Activated B cell treated with CpG ODN at 0.5 μM for 24 hours (primary cell): Measurements from ENCODE around the gene RFNG. TPM values are rescaled to one million over a fixed set of nuclear protein-coding genes. Genes with fewer than 3 reads are reported as not detected.
A peak's percentile ranks its signal among the peaks of the same experiment; 100 is the strongest.

ENCODE experiments used
- ATAC-seq: fragments of 200-7000 bp; cut with Tn5 transposase; one replicate; pipeline ENCODE4 v1.10.0; 2021; ENCODE audit warnings: low read depth, mild to moderate bottlenecking, moderate library complexity
- CTCF ChIA-PET: fragments of 350-600 bp; sonication (Branson Sonifier 250); formaldehyde crosslinking; loops from one replicate; lab custom pipeline; 2021; ENCODE audit warnings: antibody characterized with exemption; lab: Charles Lee
- POLR2A ChIA-PET: fragments of 350-600 bp; sonication (Branson Sonifier 250); formaldehyde crosslinking; loops from one replicate; lab custom pipeline; 2021; ENCODE audit warnings: antibody characterized with exemption; lab: Charles Lee
- DNase-seq: peaks from one replicate; pipeline ENCODE4 v3.0.0; 2022
- H3K27ac Mint-ChIP-seq: one replicate; pipeline ENCODE4 v1.8.0; 2020; ENCODE audit warnings: mixed read lengths
- H3K27me3 Mint-ChIP-seq: one replicate; pipeline ENCODE4 v1.8.0; 2021; ENCODE audit warnings: mixed read lengths
- H3K36me3 Mint-ChIP-seq: one replicate; pipeline ENCODE4 v1.8.0; 2021; ENCODE audit warnings: low read depth, mixed read lengths
- H3K4me1 Mint-ChIP-seq: one replicate; pipeline ENCODE4 v1.8.0; 2021; ENCODE audit warnings: mixed read lengths
- H3K4me3 Mint-ChIP-seq: one replicate; pipeline ENCODE4 v1.8.0; 2020; ENCODE audit warnings: mild to moderate bottlenecking, mixed read lengths
- H3K9me3 Mint-ChIP-seq: one replicate; pipeline ENCODE4 v1.8.0; 2020; ENCODE audit warnings: mixed read lengths
- CTCF ChIP-seq: fragments of 200-600 bp; IDR thresholded peaks from one replicate; pipeline ENCODE4 v1.8.0; 2022; ENCODE audit warnings: antibody characterized with exemption, mild to moderate bottlenecking
- intact Hi-C: fragments of 100-400 bp; cut with micrococcal nuclease; formaldehyde crosslinking; loops from one replicate; pipeline ENCODE4 v1.15.1; 2024
- total RNA-seq: library from RNA; stranded (reverse); gene quantifications from 2 replicates; pipeline ENCODE4 v1.2.3, GENCODE V29; 2022

RFNG gene
- total RNA-seq, 1 donor from 2014 or later: 18.7 TPM

GRCh38 chr17:82031303-82031884 lies 20.2 kb downstream of the RFNG start, which contains the start of gene RAC3:
Gene RAC3, plus strand, starts transcription at chr17:82031678. Its CDS starts 84 bp downstream, at chr17:82031762.
- ChIA-PET POLR2A (interaction anchor here (1.1 kb wide), 1 partner anchor 68 kb away, joined by 4 read pairs; no protein-coding TSS in a partner anchor), CTCF (interaction anchor here (0.9 to 2.3 kb wide), 4 partner anchors 18 to 174 kb away, joined by 3 to 15 read pairs (median 6); no protein-coding TSS in a partner anchor)
- intact Hi-C loops: loop anchor here (1.0 to 10.0 kb wide), 3 partner anchors 8 to 263 kb away; partner anchors contain the start of gene LRRC45
- Mint-ChIP-seq H3K4me1 (peaks cover 19% of the 10 kb centered on the region), H3K9me3 (no peaks in the 10 kb centered on the region), H3K36me3 (peaks cover 7% of the 10 kb centered on the region), H3K27me3 (peaks cover 2% of the 10 kb centered on the region), H3K27ac (no peak within 1 kb of the TSS), H3K4me3 (peak within 1 kb of the TSS; percentile 77)
- TF ChIP-seq CTCF: no peak
- ATAC-seq (peak; percentile 33), DNase-seq (no peak)

- Mint-ChIP-seq H3K27ac (no peak overlapping the region), H3K4me3 (peak overlapping the region; percentile 77), H3K27me3 (peaks cover 2% of the 10 kb centered on the region), H3K9me3 (no peaks in the 10 kb centered on the region), H3K36me3 (peaks cover 7% of the 10 kb centered on the region), H3K4me1 (peaks cover 14% of the 10 kb centered on the region)
- DNase-seq (peak; percentile 69), ATAC-seq (peak; percentile 84)
- ChIA-PET POLR2A (interaction anchor here (0.6 to 1.2 kb wide), 3 partner anchors 21 to 68 kb away, joined by 3 to 4 read pairs (median 3); partner anchors contain the start of genes GPS1 and RFNG), CTCF (interaction anchor here (0.8 to 2.3 kb wide), 9 partner anchors 11 to 291 kb away, joined by 3 to 15 read pairs (median 4); partner anchors contain the start of gene FASN)
- peak; percentile 73 for TF ChIP-seq CTCF
- intact Hi-C loops: loop anchor here (1.0 to 10.0 kb wide), 3 partner anchors 7 to 264 kb away; partner anchors contain the start of gene LRRC45
Observed at GRCh38 chr17:82030470-82031302, 20.9 kb downstream of the RFNG start.

GRCh38 chr17:82029990-82030469 lies 21.6 kb downstream of the RFNG start:
- intact Hi-C loops: loop anchor here (2.0 to 10.0 kb wide), 2 partner anchors 187 to 265 kb away; no protein-coding TSS in a partner anchor
- Mint-ChIP-seq H3K4me3 (no peak overlapping the region), H3K27ac (no peak overlapping the region), H3K9me3 (no peaks in the 10 kb centered on the region), H3K27me3 (peaks cover 2% of the 10 kb centered on the region), H3K4me1 (peaks cover 9% of the 10 kb centered on the region), H3K36me3 (peaks cover under 1% of the 10 kb centered on the region)
- DNase-seq: no peak
- ATAC-seq: no peak
- no peak for TF ChIP-seq CTCF
- POLR2A ChIA-PET: interaction anchor here (0.6 to 1.2 kb wide), 2 partner anchors 22 to 26 kb away, joined by 3 read pairs; partner anchors contain the start of genes GPS1 and RFNG
- CTCF ChIA-PET: interaction anchor here (0.8 to 2.3 kb wide), 8 partner anchors 10 to 292 kb away, joined by 3 to 15 read pairs (median 4); partner anchors contain the start of gene FASN

- H3K36me3 Mint-ChIP-seq: no peaks in the 10 kb centered on the region
- TF ChIP-seq CTCF: no peak
- peaks cover 2% of the 10 kb centered on the region for H3K27me3 Mint-ChIP-seq
- ATAC-seq (no peak), DNase-seq (no peak)
- peak overlapping the region; percentile 62 for H3K4me3 Mint-ChIP-seq
- H3K4me1 Mint-ChIP-seq: peaks cover 9% of the 10 kb centered on the region
- CTCF ChIA-PET: interaction anchor here (1.1 to 2.3 kb wide), 4 partner anchors 9 to 126 kb away, joined by 3 to 15 read pairs (median 8); no protein-coding TSS in a partner anchor
- H3K27ac Mint-ChIP-seq: no peak overlapping the region
- POLR2A ChIA-PET: interaction anchor here (1.2 kb wide), 1 partner anchor 23 kb away, joined by 3 read pairs; the partner anchor contains the start of genes GPS1 and RFNG
- H3K9me3 Mint-ChIP-seq: no peaks in the 10 kb centered on the region
- intact Hi-C loops: no loop called here
Observed at GRCh38 chr17:82029391-82029790, 22.2 kb downstream of the RFNG start.
